Endothelial cell of umbilical vein (primary cell): ENCODE measurements around the gene FOXP1. TPM values are rescaled to one million over a fixed set of nuclear protein-coding genes. Genes with fewer than 3 reads are reported as not detected.

Experiments used
- BruUV-seq: library from RNA; stranded (reverse); fragments of 400-500 nt; replicated peaks from 2 replicates; lab custom pipeline; 2021; lab: Mats Ljungman, UMichigan
- CTCF ChIA-PET: fragments of 300-600, 350-600 bp; sonication (Branson Sonifier 250); formaldehyde crosslinking; loops from one replicate; lab custom pipeline; 2021; ENCODE audit warnings: antibody characterized with exemption, inconsistent platforms; lab: Charles Lee
- POLR2A ChIA-PET: fragments of 300-600, 350-600 bp; sonication (Branson Sonifier 250); formaldehyde crosslinking; loops from one replicate; lab custom pipeline; 2021; ENCODE audit warnings: antibody characterized with exemption, inconsistent platforms; lab: Charles Lee
- DNase-seq: peaks from one replicate; pipeline ENCODE4 v3.0.0-alpha.2; 2011; ENCODE audit warnings: low read depth, low spot score
- FAIRE-seq: peaks from 2 replicates; lab custom pipeline; 2011; peaks lifted over from hg19 to GRCh38; lab: Jason Lieb, UNC
- H2AFZ ChIP-seq: 2 replicates; pipeline ENCODE4 v1.6.0; 2012; ENCODE audit warnings: low read depth, low read length, control low read depth, inconsistent platforms
- H3K27ac ChIP-seq: 2 replicates; pipeline ENCODE4 v1.5.1; 2011; ENCODE audit warnings: low read depth, mild to moderate bottlenecking, control low read depth, low read length, moderate library complexity; ENCODE audit not compliant: insufficient read depth
- H3K27me3 ChIP-seq, 2 experiments: 2 replicates each; pipeline versions ENCODE4 v1.6.0 to v1.6.1; 2011; ENCODE audit warnings: low read length in 2 of 2, mixed read lengths in 1 of 2; ENCODE audit not compliant: control insufficient read depth in 2 of 2, insufficient read depth in 2 of 2
- H3K36me3 ChIP-seq, 2 experiments: 2 replicates in 1 of 2; 3 replicates in 1 of 2; pipeline ENCODE4 v1.5.1; 2011; ENCODE audit warnings: low read length in 2 of 2, mild to moderate bottlenecking in 1 of 2, moderate library complexity in 1 of 2; ENCODE audit not compliant: control insufficient read depth in 2 of 2, insufficient read depth in 2 of 2; ENCODE audit errors: extremely low read depth in 1 of 2
- H3K4me1 ChIP-seq: 3 replicates; pipeline ENCODE4 v1.5.1; 2011; ENCODE audit warnings: mild to moderate bottlenecking, low read length; ENCODE audit not compliant: control insufficient read depth, insufficient read depth; ENCODE audit errors: extremely low read depth
- H3K4me2 ChIP-seq: 2 replicates; pipeline ENCODE4 v1.6.1; 2011; ENCODE audit warnings: low read length, control low read depth, mixed read lengths; ENCODE audit not compliant: insufficient read depth
- H3K4me3 ChIP-seq, 3 experiments: fragments of 200-600 bp in 1 of 3; sonication (generic), shearing (Covaris generic) in 1 of 3; replicated peaks in 1 of 3; 2 replicates each; pipeline ENCODE4 v1.5.1; 2011 to 2016; ENCODE audit warnings: control low read depth in 3 of 3, low read length in 3 of 3, mild to moderate bottlenecking in 2 of 3, inconsistent platforms in 1 of 3, low read depth in 1 of 3, moderate library complexity in 1 of 3; ENCODE audit not compliant: insufficient read depth in 1 of 3
- H3K79me2 ChIP-seq: 2 replicates; pipeline ENCODE4 v1.6.0; 2012; ENCODE audit warnings: low read length, inconsistent platforms; ENCODE audit not compliant: control insufficient read depth, insufficient read depth
- H3K9ac ChIP-seq: replicated peaks from 2 replicates; pipeline ENCODE3; 2011; ENCODE audit warnings: low read length, control low read depth; ENCODE audit not compliant: insufficient read depth; ENCODE audit errors: extremely low read depth
- H3K9me1 ChIP-seq: replicated peaks from 3 replicates; pipeline ENCODE4 v1.6.0; 2011; ENCODE audit warnings: mild to moderate bottlenecking, low read length; ENCODE audit not compliant: control insufficient read depth, insufficient read depth; ENCODE audit errors: extremely low read depth
- H3K9me3 ChIP-seq: replicated peaks from 2 replicates; pipeline ENCODE4 v1.5.1; 2012; ENCODE audit warnings: low read length, inconsistent platforms; ENCODE audit not compliant: control insufficient read depth, insufficient read depth
- H4K20me1 ChIP-seq: replicated peaks from 2 replicates; pipeline ENCODE3; 2011; ENCODE audit warnings: mild to moderate bottlenecking, low read length; ENCODE audit not compliant: control insufficient read depth, insufficient read depth; ENCODE audit errors: extremely low read depth
- CTCF ChIP-seq, 2 donors: IDR thresholded peaks; 1 replicate in 1 of 2; 2 replicates in 1 of 2; pipeline ENCODE4 v1.5.1; 2011; ENCODE audit warnings: low read length in 2 of 2, mild to moderate bottlenecking in 2 of 2, moderate library complexity in 2 of 2, control low read depth in 1 of 2, inconsistent platforms in 1 of 2, low read depth in 1 of 2; ENCODE audit not compliant: insufficient read depth in 1 of 2; ENCODE audit errors: extremely low read depth in 1 of 2
- EZH2 ChIP-seq: IDR thresholded peaks from 2 replicates; pipeline ENCODE4 v1.6.1; 2012; ENCODE audit warnings: borderline replicate concordance, low read depth, mild to moderate bottlenecking, moderate library complexity, low read length, inconsistent platforms; ENCODE audit not compliant: severe bottlenecking
- FOS ChIP-seq: IDR thresholded peaks from 2 replicates; pipeline ENCODE4 v1.6.1; 2011; ENCODE audit warnings: mild to moderate bottlenecking, low read length, moderate library complexity, borderline replicate concordance; ENCODE audit not compliant: insufficient read depth
- GATA2 ChIP-seq: IDR thresholded peaks from 2 replicates; pipeline ENCODE4 v1.7.0; 2011; ENCODE audit warnings: low read depth, mild to moderate bottlenecking, moderate library complexity, mixed read lengths, low read length; ENCODE audit not compliant: insufficient read length, insufficient read depth
- JUN ChIP-seq: IDR thresholded peaks from 2 replicates; pipeline ENCODE4 v1.6.1; 2011; ENCODE audit warnings: borderline replicate concordance, low read depth; ENCODE audit not compliant: insufficient read length, insufficient read depth
- MAX ChIP-seq: IDR thresholded peaks from 2 replicates; pipeline ENCODE4 v1.6.1; 2011; ENCODE audit not compliant: insufficient read depth, insufficient read length
- MYC ChIP-seq: IDR thresholded peaks from one replicate; pipeline ENCODE4 v1.6.1; 2011; ENCODE audit warnings: mild to moderate bottlenecking, low read depth, low read length
- POLR2A ChIP-seq: IDR thresholded peaks from 2 replicates; pipeline ENCODE4 v1.6.1; 2012; ENCODE audit warnings: low read depth, mild to moderate bottlenecking, control low read depth, low read length
- POLR2AphosphoS5 ChIP-seq: IDR thresholded peaks from 2 replicates; pipeline ENCODE4 v1.6.1; 2012; ENCODE audit warnings: low read depth, mild to moderate bottlenecking, control low read depth, low read length, moderate library complexity; ENCODE audit not compliant: insufficient read depth
- dilution Hi-C: fragments of 300-500 bp; cut with MboI; formaldehyde crosslinking; loops from one replicate; pipeline ENCODE4 v1.15.0; 2019; ENCODE audit warnings: low sequenced_read_pairs; ENCODE audit not compliant: extremely low pct_ligation_motif_present
- intact Hi-C: fragments of 100-400 bp; cut with micrococcal nuclease; formaldehyde crosslinking; loops from one replicate; pipeline ENCODE4 v1.10.0; 2022
- polyA plus RNA-seq, 4 experiments: library from polyadenylated mRNA; depleted of rRNA in 3 of 4; stranded (reverse) in 3 of 4; unstranded in 1 of 4; fragments of >200 nt; gene quantifications; 2 replicates each; pipeline versions ENCODE4 v1.2.1 to v1.2.3, GENCODE V29; 2011 to 2012; ENCODE audit warnings: missing spikeins in 1 of 4
- total RNA-seq: library from RNA; stranded (reverse); gene quantifications from 2 replicates; pipeline ENCODE4 v1.2.3, GENCODE V29; 2021

The FOXP1 gene
- total and polyA plus RNA-seq, 2 donors (not counting 3 experiments of a cell fraction or from before 2014, with no cell fraction given): 41.0 to 107 TPM

- Histone ChIP-seq H4K20me1 (no peaks in the 10 kb centered on the region), H3K27me3 (no peaks in the 10 kb centered on the region), H3K4me3 (no peak overlapping the region), H3K4me1 (peaks cover 19% of the 10 kb centered on the region), H3K9me3 (no peaks in the 10 kb centered on the region), H3K4me2 (no peak overlapping the region), H3K36me3 (peaks cover 29 to 39% of the 10 kb centered on the region in 2 experiments), H2AFZ (no peak overlapping the region), H3K79me2 (peaks cover 69% of the 10 kb centered on the region), H3K9me1 (no peaks in the 10 kb centered on the region), H3K27ac (no peak overlapping the region), H3K9ac (no peak overlapping the region)
- ChIA-PET POLR2A (no interaction called here), CTCF (no interaction called here)
- FAIRE-seq (no peak), DNase-seq (no peak)
- no peak for TF ChIP-seq CTCF (IDR thresholded peaks at IDR 0.05; ENCODE audit: extremely low read depth in 1 of 2, insufficient read depth in 1 of 2, low read depth in 1 of 2, low read length in 2 of 2)
- dilution Hi-C loops: no loop called here
- intact Hi-C loops: no loop called here
- no TSS peak for BruUV-seq
Observed at GRCh38 chr3:71042759-71043158, 540.8 kb downstream of the FOXP1 start.

- TF ChIP-seq MYC: no peak
- no peak for TF ChIP-seq FOS
- no peak for TF ChIP-seq POLR2A
- TF ChIP-seq CTCF (IDR thresholded peaks at IDR 0.05; ENCODE audit: extremely low read depth in 1 of 2, insufficient read depth in 1 of 2, low read depth in 1 of 2, low read length in 2 of 2): no peak
- TF ChIP-seq JUN: no peak
- TF ChIP-seq EZH2: no peak
- TF ChIP-seq GATA2: no peak
- no peak for TF ChIP-seq POLR2AphosphoS5
- TF ChIP-seq MAX: no peak
- DNase-seq: no peak
- Histone ChIP-seq H2AFZ (no peak overlapping the region), H3K4me3 (no peak overlapping the region), H3K36me3 (peaks cover 29 to 42% of the 10 kb centered on the region in 2 experiments), H3K4me1 (peaks cover 7% of the 10 kb centered on the region), H3K4me2 (no peak overlapping the region), H3K27me3 (no peaks in the 10 kb centered on the region), H3K27ac (no peak overlapping the region), H3K79me2 (peaks cover 71% of the 10 kb centered on the region), H4K20me1 (no peaks in the 10 kb centered on the region), H3K9me1 (no peaks in the 10 kb centered on the region), H3K9me3 (no peaks in the 10 kb centered on the region), H3K9ac (no peak overlapping the region)
- intact Hi-C loops (no loop called here), dilution Hi-C loops (no loop called here)
- FAIRE-seq: no peak
- CTCF ChIA-PET: interaction anchor here (2.8 kb wide), 1 partner anchor 491 kb away, joined by 7 read pairs; no protein-coding TSS in a partner anchor
- POLR2A ChIA-PET: no interaction called here
- no TSS peak for BruUV-seq
Observed at GRCh38 chr3:71041371-71041770, 542.2 kb downstream of the FOXP1 start.
